ENCODE results near the gene AGRN. TPM values are rescaled to one million over a fixed set of nuclear protein-coding genes. Genes with fewer than 3 reads are reported as not detected.

Gene AGRN
- total RNA-seq, 1 donor from 2014 or later = 374 TPM

GRCh38 chr1:1089731-1090423, 70.0 kb downstream of the AGRN start:
- H3K4me3 Mint-ChIP-seq (ENCODE audit: unreplicated experiment) = peak overlapping the region; percentile 67
- peaks cover 7% of the 10 kb centered on the region for H3K36me3 Mint-ChIP-seq (ENCODE audit: low read depth, unreplicated experiment)
- H3K27me3 Mint-ChIP-seq (ENCODE audit: unreplicated experiment) = peaks cover 9% of the 10 kb centered on the region
- no peak for DNase-seq (ENCODE audit: low spot score)
- no peaks in the 10 kb centered on the region for H3K4me1 Mint-ChIP-seq (ENCODE audit: unreplicated experiment)
- H3K27ac Mint-ChIP-seq (ENCODE audit: unreplicated experiment) = no peak overlapping the region
- H3K9me3 Mint-ChIP-seq (ENCODE audit: unreplicated experiment) = no peaks in the 10 kb centered on the region
- TF ChIP-seq, protein P1, sequence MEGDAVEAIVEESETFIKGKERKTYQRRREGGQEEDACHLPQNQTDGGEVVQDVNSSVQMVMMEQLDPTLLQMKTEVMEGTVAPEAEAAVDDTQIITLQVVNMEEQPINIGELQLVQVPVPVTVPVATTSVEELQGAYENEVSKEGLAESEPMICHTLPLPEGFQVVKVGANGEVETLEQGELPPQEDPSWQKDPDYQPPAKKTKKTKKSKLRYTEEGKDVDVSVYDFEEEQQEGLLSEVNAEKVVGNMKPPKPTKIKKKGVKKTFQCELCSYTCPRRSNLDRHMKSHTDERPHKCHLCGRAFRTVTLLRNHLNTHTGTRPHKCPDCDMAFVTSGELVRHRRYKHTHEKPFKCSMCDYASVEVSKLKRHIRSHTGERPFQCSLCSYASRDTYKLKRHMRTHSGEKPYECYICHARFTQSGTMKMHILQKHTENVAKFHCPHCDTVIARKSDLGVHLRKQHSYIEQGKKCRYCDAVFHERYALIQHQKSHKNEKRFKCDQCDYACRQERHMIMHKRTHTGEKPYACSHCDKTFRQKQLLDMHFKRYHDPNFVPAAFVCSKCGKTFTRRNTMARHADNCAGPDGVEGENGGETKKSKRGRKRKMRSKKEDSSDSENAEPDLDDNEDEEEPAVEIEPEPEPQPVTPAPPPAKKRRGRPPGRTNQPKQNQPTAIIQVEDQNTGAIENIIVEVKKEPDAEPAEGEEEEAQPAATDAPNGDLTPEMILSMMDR (IDR thresholded peaks at IDR 0.05; ENCODE audit: unreplicated experiment) = no peak

DNA sequence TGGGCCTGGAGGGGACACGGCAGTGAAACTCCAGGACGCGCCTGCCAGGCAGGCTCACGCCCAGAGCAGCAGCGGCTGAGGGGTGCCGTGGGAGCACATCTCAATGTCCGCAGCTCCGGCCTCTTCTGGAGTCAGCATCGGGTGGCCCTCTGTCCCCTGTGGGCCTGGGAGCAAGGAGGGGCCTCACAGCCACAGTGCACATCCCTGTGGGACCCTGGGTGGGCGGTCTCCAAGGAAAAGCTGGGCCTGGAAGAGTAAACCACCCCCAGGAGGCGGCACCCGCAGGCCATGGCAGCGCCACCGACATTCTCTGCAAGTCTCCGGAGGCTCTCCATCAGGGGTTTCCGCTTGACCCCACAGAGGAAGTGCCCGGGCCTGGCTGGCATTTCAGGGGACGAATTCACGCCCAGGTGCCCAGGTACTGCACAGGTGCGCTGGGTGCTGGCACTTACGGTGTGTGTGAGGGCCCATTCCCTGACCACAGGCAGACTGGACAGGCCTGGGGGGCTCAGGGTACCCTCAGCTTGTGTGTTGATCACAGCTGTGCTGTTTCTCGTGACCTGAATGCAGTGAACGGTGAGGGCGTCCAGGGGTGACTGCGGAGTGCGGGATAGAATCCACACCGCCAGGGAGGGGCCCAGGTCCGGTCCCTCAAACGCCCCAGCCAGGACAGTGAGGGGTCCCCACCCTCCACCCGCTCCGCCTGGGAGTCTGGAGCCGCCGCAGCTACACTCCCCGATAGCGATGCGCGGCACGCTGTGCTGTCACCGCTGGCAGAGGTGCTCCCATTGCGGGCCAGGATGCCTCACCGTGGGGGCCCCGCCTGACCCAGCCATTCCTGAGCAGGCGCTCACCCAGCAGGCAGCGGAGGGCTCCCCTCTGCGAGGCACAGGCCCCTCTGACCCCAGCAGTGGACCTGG, 70.8 kb downstream of the AGRN start:
- H3K4me1 Mint-ChIP-seq (ENCODE audit: unreplicated experiment) = no peaks in the 10 kb centered on the region
- H3K9me3 Mint-ChIP-seq (ENCODE audit: unreplicated experiment) = no peaks in the 10 kb centered on the region
- H3K36me3 Mint-ChIP-seq (ENCODE audit: low read depth, unreplicated experiment) = peaks cover 7% of the 10 kb centered on the region
- no peak for DNase-seq (ENCODE audit: low spot score)
- no peak overlapping the region for H3K4me3 Mint-ChIP-seq (ENCODE audit: unreplicated experiment)
- TF ChIP-seq, protein P1 (IDR thresholded peaks at IDR 0.05; ENCODE audit: unreplicated experiment) = no peak
- peaks cover 9% of the 10 kb centered on the region for H3K27me3 Mint-ChIP-seq (ENCODE audit: unreplicated experiment)
- H3K27ac Mint-ChIP-seq (ENCODE audit: unreplicated experiment) = no peak overlapping the region

DNA sequence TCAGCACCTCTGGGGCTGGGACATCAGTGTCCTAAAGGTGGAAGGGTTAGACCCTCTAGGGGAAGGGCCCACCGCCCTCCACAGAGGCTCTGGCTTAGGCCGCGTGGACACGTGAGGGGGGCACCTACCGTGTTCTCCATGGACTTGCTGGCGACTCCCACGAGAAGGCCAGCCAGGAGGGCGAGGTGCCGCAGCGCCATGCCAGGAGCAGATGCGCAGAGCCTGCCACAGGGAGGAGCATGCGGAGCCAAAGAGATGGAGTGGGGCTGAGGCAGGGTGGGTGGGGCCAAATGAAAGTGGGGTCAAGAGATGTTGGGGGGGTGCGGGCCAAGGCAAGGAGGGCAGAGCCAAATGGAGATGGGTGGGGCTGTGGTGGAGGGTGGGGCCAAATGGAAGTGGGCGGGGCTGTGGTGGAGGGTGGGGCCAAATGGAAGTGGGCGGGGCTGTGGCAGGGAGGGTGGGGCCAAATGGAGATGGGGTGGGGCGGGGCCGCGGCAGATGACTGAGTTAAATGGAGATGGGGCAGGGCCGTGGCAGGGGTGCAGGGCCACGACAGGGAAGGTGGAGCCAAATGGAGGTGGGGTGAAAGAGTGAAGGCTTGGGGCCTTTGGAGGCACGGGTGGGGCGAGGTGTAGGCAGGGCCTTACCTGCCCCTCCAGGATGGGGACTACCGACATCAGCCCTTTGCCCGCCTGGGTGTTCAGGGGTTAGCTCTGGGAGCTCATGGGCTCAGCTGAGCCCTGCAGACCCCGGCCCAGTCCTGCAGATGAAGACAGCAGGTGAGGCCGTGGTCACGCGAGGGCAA, 71.6 kb downstream of the AGRN start:
- H3K27ac Mint-ChIP-seq (ENCODE audit: unreplicated experiment) = no peak overlapping the region
- no peak overlapping the region for H3K4me3 Mint-ChIP-seq (ENCODE audit: unreplicated experiment)
- peaks cover 8% of the 10 kb centered on the region for H3K27me3 Mint-ChIP-seq (ENCODE audit: unreplicated experiment)
- TF ChIP-seq, protein P1 (IDR thresholded peaks at IDR 0.05; ENCODE audit: unreplicated experiment) = no peak
- peaks cover 5% of the 10 kb centered on the region for H3K36me3 Mint-ChIP-seq (ENCODE audit: low read depth, unreplicated experiment)
- H3K4me1 Mint-ChIP-seq (ENCODE audit: unreplicated experiment) = no peaks in the 10 kb centered on the region
- no peak for DNase-seq (ENCODE audit: low spot score)
- H3K9me3 Mint-ChIP-seq (ENCODE audit: unreplicated experiment) = no peaks in the 10 kb centered on the region

DNA sequence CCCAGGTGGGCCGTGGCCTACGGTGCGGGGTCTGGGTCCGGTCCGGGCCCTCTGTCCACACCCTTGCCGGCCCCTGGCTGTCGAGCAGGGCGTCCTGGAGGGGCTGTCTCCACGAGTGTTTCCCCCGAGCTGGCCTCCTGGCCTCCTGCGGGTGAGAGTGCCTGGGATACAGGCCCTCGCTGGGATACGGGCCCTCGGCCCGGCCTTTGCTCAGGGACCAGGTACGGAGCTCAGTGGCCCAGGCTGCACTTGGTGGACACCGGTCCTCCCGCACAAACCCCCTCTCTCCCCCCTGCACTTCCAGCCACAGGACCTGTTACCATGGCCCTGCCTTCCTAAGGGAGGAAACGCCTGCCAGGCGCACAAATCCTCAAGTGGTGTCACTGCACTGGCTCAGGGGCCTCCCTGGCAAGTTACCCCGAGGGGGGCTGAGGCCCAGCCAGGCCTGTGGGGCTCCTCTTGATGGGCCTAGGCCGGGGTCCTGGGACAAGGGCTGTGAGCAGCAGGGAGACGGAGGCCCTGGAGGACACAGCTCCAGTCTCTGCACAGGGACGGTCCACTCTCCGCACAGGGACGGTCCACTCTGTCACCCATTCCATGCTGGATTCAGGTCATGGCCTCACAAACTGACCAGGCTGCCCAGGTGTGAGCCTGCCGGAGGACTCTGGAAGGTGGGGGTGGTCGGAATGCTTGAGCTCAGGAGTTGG, 72.4 kb downstream of the AGRN start:
- Mint-ChIP-seq H3K4me1 (ENCODE audit: unreplicated experiment) (no peaks in the 10 kb centered on the region), H3K4me3 (ENCODE audit: unreplicated experiment) (no peak overlapping the region)
- TF ChIP-seq, protein P1 (IDR thresholded peaks at IDR 0.05; ENCODE audit: unreplicated experiment) = no peak

More for the DNA sequence above, 72.4 kb downstream of the AGRN start:
- Mint-ChIP-seq H3K9me3 (ENCODE audit: unreplicated experiment) (no peaks in the 10 kb centered on the region), H3K36me3 (ENCODE audit: low read depth, unreplicated experiment) (peaks cover 4% of the 10 kb centered on the region), H3K27me3 (ENCODE audit: unreplicated experiment) (peaks cover 3% of the 10 kb centered on the region), H3K27ac (ENCODE audit: unreplicated experiment) (no peak overlapping the region)
- no peak for DNase-seq (ENCODE audit: low spot score)

Measured in endothelial cell (in vitro differentiated cells).